IPS-18c (cell line): ENCODE data around the gene ASB5.
"Not testable (repeated sequence)": the region's sequence is repeated elsewhere in the genome, so short reads cannot be mapped to it uniquely, and the experiment has no call there.

Source experiments
- H3K4me3 ChIP-seq: 2 replicates; pipeline ENCODE4 v1.7.0; 2013; ENCODE audit warnings: low read depth, mild to moderate bottlenecking, low read length, moderate library complexity; ENCODE audit not compliant: insufficient read depth
- H3K9me3 ChIP-seq: one replicate; pipeline ENCODE4 v1.6.1; 2013; ENCODE audit warnings: mild to moderate bottlenecking, low read length, moderate library complexity; ENCODE audit not compliant: control insufficient read depth, insufficient read depth

The ASB5 gene

GRCh38 chr4:176268963-176269362 is at the start of gene ASB5:
Gene ASB5 (minus strand): TSS chr4:176269222. CDS start chr4:176269108, 114 bp downstream.
- Histone ChIP-seq H3K4me3 (no peak within 1 kb of the TSS), H3K9me3 (no peaks in the 10 kb centered on the region)

- no peak overlapping the region for H3K4me3 ChIP-seq
- H3K9me3 ChIP-seq, result no peaks in the 10 kb centered on the region
Observed at GRCh38 chr4:176313596-176314336, 44.7 kb upstream of the ASB5 start.

- Histone ChIP-seq H3K4me3 (no peak overlapping the region), H3K9me3 (no peaks in the 10 kb centered on the region)
Observed at GRCh38 chr4:176309772-176310171, 40.8 kb upstream of the ASB5 start.

DNA sequence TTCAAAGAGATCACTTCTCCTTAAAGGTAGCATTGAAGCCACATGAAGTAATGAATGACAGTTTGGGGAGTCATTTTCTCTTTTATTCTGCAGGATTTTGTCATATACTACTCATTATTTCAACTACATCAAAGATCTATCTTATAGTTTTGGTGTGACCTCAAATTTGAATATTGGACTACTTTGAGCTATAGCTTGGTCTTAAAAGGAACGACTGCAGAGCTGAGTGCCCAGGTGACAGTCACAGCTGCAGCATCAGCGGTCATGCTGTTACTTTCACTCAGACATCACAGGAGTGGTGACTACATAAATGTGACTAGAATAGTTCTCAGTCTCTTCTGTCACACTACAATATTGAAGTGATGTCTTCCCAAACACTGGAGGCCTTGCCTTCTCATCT is 40.0 kb upstream of the ASB5 start:
- no peak overlapping the region for H3K4me3 ChIP-seq
- H3K9me3 ChIP-seq, result no peaks in the 10 kb centered on the region

DNA sequence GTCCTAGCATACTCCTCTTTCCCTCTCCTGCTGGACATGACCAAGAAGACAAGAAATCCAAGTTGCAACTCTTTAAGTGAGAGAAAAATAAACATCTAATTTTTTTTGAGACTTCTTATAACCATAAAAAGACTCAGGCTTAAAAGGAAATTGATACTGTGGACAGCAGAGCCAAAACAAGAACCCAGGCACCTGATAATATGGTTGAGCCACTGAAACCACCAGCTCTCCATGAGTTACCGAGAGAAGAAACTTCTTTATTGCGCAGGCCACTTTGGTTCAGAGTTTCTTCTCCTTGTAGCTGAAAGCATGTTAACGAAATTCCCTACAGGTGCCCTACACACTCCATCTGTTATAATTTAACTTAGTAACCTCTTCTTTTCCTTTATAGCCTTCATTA is 39.4 kb upstream of the ASB5 start:
- no peaks in the 10 kb centered on the region for H3K9me3 ChIP-seq

DNA sequence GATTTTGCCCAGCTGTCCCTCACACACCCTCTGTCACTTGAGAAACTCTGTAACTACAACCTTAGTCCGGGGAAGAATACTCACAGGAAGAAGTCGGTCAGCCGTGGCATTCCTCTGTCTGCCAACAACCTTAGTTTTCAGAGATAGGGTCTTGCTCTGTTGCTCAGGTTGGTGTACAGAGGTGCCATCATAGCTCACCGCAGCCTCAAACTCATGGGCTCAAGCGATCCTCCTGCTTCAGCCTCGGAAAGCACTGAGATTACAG is 38.6 kb upstream of the ASB5 start:
- Histone ChIP-seq H3K9me3 (no peaks in the 10 kb centered on the region), H3K4me3 (no peak overlapping the region)

More for the DNA sequence above, 39.4 kb upstream of the ASB5 start:
- no peak overlapping the region for H3K4me3 ChIP-seq

DNA sequence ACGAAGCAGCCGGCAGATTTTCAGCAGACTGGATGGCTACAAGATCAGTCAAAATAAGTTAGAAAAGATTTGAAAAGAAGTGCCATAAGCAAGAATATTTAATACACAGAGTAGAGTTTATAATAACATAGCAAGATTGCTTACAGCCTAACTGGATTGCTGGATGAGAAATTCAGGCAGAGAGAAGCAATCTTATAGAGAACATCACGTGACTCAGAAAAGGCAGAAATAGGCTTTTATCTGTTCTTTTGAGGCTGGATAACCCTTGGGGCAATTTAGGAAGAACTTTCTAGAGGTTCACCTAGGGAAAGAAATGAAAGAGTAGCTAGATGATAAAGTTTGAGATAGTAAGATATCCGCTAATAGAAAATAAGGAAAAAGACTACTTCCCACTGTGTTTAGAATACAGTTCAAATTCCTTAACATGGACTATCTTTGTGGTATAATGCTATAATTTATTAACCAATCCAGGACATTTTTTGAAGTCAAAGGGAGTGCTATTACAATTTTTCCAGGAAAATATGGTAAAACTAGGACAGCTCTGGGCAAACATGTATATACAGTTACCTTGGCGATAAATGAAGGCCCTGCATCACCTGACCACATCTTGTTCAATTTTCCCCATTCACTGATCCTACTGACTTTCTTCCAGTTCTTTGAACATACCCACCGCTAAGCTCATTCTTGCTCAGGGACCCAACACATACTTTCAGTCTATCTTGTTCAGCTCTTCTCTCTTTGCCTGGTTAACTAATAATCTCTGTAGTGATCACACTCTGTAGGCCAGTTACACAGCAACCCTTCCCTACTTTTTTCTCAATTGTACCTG is 38.0 kb upstream of the ASB5 start:
- Histone ChIP-seq H3K4me3 (no peak overlapping the region), H3K9me3 (no peaks in the 10 kb centered on the region)

GRCh38 chr4:176303938-176304337 is 34.9 kb upstream of the ASB5 start:
- Histone ChIP-seq H3K9me3 (no peaks in the 10 kb centered on the region), H3K4me3 (no peak overlapping the region)

GRCh38 chr4:176302283-176303275 is 33.6 kb upstream of the ASB5 start:
- Histone ChIP-seq H3K4me3 (no peak overlapping the region), H3K9me3 (no peaks in the 10 kb centered on the region)

DNA sequence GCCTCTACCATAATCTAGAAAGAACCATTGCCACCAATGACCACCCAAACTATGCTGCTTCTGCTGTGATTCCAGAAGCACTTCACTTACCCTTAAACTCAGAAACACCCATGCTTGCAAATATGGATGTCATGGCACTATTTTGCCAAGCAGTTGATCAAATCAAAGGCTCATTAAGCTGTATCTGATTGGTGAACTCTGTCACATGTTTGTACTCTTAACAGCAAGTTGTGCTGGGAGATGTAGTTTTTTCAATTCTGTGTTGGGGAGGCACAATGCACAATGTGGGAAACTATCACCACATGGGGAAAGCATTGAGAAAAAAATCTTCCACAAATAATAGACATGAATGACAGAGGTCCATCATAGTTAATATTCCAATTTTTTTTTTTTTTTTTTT is 31.5 kb upstream of the ASB5 start:
- no peaks in the 10 kb centered on the region for H3K9me3 ChIP-seq
- no peak overlapping the region for H3K4me3 ChIP-seq

GRCh38 chr4:176300036-176300435 is 31.0 kb upstream of the ASB5 start:
- no peak overlapping the region for H3K4me3 ChIP-seq
- H3K9me3 ChIP-seq, result no peaks in the 10 kb centered on the region

DNA sequence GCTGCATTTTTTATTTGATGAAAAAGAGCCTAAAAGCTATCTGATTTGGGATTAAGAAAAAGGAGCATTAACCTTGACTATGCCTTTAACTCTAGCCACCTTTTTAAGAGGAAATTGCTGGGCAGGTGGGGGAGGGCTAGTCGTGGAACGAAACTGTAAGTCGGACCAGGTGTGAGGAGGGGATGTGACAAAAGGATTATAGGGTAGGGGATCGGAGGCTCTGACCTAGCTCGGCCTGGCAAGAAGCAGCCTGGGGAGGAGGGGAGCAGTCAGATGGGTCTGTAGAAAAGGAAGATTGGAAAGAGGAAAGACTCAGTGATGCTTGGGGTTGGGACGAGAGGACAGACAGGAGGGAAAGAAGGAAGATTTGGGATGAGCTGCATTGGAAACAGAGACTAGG is 29.6 kb upstream of the ASB5 start:
- no peaks in the 10 kb centered on the region for H3K9me3 ChIP-seq
- no peak overlapping the region for H3K4me3 ChIP-seq

DNA sequence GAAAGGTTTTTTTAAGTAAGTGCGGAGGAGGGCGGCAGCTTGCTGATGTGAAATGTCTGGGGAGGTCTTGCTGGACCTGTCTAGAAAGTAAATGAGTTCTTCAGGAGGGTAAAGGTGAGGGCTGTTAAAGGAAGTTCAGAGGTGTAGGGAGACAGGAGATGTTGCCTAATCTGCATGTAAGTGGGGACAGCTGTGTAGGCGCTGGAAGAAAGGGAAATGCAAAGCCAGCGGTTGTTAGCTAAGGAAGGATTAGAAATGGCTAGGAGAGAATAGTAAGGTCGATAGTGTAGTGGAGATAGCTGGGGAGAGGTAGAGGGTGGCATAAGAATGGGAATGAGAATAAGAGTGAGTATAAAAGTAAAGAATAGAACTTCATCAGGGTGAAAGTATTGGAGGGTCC is 26.9 kb upstream of the ASB5 start:
- not testable (repeated sequence) for H3K4me3 ChIP-seq, H3K9me3 ChIP-seq

DNA sequence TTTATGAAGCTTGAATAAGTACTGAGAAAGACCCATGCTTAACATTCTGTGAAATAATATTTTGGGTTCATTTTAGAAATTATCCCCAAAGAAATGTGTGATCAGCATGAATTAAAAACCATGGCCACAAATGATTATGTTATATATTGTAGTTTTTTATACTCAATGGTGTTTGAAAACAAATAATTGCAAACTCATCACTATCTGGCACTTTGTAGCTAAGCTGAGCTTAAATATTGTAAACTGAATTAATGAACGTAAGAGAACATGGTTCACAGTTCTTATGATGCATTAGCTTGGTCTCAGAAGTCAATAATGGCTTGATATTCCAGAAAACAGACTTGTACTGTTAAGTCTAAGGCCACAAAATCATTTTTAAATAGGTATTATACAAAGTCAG is 24.6 kb upstream of the ASB5 start:
- Histone ChIP-seq H3K9me3 (no peaks in the 10 kb centered on the region), H3K4me3 (no peak overlapping the region)

GRCh38 chr4:176292920-176293319 is 23.9 kb upstream of the ASB5 start:
- no peaks in the 10 kb centered on the region for H3K9me3 ChIP-seq
- H3K4me3 ChIP-seq, result no peak overlapping the region

DNA sequence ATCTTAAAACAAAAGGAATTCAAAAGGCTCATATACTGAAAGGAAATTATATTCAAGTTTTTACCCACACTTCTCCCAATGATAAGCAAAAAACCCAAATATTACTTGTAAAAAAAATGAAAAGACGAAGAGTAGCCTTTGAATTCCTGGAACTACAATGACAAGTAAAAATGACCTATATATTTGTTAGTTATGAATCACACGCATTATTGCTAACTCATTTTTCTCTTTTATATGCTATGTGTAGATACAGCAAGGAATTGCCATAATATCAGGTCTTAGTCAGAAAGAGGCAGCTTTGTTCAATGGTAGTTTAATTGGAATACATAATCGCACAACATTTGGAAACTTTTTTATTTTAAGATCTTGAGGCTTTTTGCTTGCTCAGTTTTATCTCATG is 22.7 kb upstream of the ASB5 start:
- no peaks in the 10 kb centered on the region for H3K9me3 ChIP-seq
- H3K4me3 ChIP-seq, result no peak overlapping the region

- Histone ChIP-seq H3K4me3 (no peak overlapping the region), H3K9me3 (no peaks in the 10 kb centered on the region)
Observed at GRCh38 chr4:176290520-176290919, 21.5 kb upstream of the ASB5 start.

- H3K4me3 ChIP-seq, result no peak overlapping the region
- no peaks in the 10 kb centered on the region for H3K9me3 ChIP-seq
Observed at GRCh38 chr4:176289561-176289960, 20.5 kb upstream of the ASB5 start.
